NCI-H526 (cell line): ENCODE results near the gene IP6K2.

Source experiments
- DNase-seq, 2 experiments: peaks; one replicate each; lab custom pipeline; 2025; lab: John Stamatoyannopoulos, UW

The IP6K2 gene

DNA sequence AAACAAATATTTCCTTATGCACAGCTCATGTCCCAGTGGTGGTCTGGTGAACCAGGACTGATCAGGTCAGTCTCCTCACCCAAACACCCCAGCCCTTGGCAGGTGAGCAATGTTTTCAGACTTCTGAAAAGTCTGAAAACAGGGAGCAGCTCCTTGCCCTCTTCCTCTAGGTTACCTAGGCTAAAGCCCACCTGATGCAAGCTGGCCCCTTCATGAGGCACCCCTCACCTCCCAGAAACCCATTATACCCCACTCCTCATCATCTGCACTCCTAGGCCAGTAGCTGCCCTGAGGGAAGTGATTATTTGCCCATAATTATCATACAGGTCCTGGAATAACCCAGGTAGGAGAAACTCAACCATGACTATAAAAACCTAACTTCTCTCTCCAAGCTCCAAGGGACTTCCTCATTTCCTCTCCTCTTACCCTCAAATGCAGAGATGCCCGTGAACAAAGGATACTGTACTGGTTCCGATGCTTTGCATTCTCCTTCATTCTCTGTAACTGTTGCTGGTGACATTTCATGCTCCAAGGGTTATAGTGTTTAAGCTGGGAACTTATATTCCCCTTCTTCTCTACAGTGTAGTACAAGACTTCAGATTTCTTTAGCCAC, 26.1 kb downstream of the IP6K2 start:
- DNase-seq: no peak

DNA sequence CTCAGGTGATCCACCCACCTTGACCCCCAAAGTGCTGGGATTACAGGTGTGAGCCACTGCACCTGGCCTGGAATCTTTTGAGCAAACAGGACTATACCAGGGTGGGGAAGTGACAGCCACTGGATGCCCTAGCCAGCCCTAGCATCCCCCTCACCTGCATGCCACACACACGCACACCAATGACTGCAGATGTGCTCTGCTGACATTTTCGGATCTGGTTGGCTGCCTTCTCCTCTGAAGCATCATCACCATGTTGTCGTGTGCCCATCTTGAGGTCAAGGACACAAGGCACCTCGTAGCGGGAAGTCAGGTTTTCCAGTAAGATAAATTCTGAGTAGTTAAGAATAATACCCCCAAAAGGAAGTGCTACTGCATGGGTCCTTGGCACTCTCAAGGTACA, 27.6 kb downstream of the IP6K2 start:
- no peak for DNase-seq

DNA sequence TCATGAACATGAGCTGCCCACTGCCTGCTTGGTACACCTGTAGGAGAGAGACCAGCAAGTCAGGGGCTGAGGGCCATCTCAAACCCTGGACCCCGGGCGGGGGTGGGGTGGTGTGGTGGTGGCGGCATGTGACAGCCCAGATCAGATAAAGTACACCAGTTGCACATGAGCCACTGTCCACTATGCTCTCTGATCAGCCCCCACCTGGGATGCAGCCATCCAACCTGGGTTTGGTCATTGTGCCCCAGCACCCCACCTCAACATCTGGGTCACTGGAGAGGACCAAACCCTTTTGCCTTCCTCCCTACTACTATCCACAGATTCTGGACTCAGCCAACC, 28.3 kb downstream of the IP6K2 start:
- no peak for DNase-seq

DNA sequence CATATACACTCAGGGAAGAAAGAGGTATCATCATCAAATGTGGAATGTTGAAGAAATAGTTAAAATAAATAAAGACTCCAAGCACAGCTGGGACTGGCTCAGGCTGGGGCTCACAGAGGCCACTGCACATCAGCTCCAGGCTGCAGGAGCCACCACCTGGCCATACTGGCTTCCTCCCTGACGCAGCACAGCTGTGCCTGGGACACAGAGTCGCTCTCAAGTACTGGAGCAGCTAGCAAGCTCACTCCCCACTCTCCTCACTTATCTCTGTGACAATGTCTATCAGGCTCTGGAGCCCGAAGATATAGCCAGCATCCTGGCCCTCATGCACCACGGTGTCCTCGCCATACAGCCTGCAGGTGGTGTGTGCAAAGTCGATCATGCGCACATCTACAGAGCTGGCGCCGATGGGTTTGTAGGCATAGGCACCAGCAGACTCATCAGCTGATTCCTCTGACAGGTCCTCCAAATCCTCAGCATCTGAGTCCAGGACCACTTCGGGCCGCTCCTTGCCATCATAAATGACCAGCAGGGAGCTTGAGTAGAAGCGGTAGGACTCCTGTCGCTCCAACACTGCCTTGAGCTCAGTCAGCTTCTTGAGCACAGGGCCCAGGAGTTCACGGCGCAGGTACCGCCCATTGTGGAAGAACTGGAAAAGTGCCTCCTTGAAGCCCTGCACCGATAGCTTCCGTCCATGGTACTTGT, 28.8 kb downstream of the IP6K2 start:
- no peak for DNase-seq

DNA sequence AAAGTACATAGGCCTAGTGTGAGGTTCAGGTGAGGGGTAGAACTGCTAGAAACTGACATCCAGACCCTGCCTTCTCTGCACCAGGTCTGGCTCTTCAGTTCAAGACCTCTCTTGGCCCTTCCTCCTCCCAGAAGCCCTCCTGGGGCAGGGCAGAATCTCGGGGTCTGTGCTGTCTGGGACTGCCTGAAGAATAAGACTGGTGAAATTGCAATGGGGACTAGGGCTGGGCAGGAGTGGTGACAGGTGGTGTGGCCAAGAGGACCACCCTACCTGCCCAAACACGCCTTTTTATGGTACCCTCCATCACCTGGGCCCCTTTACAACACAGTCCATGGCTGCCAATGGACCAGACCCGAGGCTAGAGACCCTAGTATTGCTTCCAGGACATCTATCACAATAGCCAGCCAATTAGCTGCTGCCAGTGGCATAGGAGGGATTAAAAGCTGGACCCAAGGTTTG, 29.8 kb downstream of the IP6K2 start:
- no peak for DNase-seq

DNA sequence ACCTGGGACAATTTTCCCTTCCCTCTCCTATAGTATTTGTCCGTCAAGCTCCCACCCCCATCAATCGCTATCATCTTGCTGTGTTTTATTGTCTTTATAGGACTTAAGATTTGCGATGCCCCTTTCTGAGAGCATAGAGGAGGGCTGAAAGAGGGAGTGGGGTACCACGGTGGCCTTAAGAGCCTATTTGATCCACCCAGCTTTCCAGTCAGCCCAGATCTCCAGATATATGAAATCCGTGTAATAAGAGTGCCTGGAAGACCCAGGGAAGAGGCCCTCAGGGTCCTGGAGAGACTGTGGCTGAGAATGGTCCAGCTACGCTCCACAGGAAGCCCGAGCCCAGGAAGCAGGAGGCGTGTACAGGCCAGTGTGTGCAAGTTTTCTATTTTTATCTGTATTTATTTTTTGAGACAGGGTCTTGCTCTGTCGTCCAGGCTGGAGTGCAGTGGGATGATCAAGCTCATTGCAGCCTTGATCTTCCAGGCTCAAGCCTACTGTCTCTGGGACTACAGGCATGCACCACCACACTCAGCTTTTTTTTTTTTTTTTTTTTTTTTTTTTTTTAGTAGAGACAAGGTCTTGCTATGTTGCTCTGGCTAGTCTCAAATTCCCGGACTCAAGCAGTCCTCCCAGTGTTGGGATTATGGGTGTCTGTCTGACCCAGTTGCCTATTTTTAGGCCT, 30.3 kb downstream of the IP6K2 start:
- no peak for DNase-seq

DNA sequence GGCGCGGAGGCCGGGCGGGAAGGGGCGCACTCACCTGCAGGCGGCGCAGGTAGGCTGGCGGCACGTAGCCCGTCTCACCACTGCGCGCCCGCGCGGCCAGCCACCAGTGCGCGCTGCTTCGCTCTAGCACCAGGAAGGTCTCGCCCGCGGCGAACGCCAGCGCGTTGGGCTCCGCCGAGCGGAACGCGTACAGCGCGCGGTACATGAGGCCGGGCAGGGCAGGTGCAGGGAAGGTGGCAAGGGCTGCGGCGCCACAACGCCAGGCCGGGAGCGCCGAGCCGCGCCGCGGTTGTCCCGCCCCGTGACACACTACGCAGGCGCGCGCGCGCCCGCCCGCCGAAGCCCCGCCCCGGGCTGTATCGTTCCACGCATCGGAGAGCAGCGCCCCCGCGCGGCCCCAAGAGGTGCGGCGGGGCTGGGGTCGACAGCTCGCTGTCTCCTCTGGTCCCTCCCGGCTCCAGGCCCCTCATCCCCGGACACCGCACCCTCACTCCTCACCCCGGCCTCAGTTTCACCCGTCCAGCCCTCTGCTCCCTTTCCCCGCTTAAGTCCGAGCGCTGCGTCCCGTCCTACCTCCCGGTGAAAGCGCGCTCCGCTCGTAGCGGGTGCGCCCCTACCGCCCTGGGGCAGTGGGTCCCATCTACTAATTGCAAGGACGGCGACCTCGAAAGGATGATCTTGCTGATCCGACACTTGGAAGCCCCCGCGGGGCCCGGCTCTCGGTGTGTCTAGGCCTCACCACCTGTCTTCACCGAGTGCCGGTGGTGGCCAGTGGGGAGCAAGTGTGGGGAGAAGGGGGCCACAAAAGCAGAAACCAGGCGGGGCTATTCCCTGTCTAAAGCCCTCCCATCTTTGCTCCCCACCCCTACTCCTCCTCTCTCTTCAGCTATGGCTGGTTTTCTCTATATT, 31.2 kb downstream of the IP6K2 start, which contains the start of gene NCKIPSD:
Gene NCKIPSD, minus strand, starts transcription at position 313 of the 909 bp plus-strand sequence. Its CDS starts 108 bp downstream, at position 205.
- peak; percentile 59 to 95 for DNase-seq

DNA sequence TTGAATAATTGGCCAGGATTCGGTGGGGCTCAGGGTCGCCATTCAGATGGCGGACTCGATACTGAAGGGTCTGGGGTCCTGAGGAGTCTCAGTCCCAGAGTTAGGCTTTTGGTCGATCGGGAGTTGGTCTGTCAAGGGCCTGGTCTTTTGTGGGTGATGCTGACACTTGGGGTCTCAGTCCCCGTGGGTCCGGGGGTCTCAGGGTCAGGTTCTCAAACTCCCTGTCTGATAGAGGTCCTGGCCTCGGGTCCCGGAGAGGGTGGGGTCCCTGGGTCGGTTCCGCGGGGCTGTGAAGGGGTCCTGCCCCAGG, 31.8 kb downstream of the IP6K2 start:
- no peak for DNase-seq

DNA sequence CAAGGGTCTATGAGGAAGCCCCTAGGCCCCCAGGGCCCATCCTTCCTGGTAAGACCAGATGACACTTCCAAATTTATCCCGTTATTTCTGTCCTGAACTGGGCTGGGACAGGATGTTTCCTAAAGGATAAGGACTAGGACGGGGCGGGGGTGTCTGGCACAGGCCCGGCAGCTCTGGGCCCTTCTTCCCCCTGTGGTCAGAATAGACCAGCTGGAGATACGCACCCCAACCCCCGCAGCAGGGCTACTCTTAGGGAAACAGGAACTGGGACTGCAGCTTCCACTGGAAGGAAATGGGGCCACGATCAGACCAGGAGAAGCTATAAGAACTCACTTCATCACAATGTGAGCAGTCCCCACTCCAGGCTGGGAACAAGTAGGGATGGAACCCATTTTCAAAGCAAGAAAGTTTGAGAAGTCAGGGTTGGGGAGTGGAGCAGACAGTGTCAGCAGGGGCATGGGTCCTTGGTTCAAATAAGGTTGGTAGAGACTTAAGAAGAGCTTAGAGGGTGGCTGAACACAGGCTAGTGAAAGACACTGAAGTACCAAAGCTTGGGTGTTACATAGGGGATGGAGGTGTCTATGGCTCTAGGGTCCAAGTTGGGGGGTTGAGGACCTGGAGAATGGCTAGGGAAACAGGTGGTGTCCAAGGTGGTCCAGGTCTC, 32.4 kb downstream of the IP6K2 start:
- DNase-seq: peak in 1 of 2 experiments; percentile 35

DNA sequence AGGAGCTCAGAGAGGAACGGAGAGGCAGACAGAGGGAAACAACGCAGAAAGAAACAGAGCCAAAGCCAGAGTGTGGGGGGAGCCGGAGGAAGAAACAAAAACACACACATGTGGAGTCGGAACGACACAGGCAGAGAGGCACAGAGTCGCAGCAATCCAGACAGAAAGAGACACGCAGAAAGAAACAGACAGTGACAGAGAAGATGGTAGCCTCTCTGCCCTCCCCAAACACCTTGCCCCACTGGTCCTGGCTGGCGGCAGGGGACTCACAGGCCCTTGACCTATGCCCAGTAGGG, 33.0 kb downstream of the IP6K2 start:
- DNase-seq: no peak

DNA sequence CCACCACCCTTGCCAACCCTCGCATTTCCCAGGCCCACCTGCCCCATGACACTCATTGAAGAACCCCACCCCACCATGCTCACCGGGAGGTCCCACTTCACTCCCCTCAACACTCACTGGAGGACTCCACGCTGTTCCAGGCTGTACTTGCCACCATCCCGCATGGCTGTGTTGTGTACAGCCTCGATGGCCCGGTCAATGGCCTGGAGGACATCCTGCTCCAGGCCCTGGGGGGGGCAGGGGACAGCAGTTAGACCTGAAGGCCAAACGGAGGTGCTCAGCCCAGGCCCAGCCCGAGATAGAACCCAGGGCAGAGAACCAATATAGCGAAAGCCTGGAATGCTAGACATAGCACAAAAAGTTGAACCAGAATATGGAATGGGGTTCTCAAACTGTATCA, 34.2 kb downstream of the IP6K2 start:
- no peak for DNase-seq

DNA sequence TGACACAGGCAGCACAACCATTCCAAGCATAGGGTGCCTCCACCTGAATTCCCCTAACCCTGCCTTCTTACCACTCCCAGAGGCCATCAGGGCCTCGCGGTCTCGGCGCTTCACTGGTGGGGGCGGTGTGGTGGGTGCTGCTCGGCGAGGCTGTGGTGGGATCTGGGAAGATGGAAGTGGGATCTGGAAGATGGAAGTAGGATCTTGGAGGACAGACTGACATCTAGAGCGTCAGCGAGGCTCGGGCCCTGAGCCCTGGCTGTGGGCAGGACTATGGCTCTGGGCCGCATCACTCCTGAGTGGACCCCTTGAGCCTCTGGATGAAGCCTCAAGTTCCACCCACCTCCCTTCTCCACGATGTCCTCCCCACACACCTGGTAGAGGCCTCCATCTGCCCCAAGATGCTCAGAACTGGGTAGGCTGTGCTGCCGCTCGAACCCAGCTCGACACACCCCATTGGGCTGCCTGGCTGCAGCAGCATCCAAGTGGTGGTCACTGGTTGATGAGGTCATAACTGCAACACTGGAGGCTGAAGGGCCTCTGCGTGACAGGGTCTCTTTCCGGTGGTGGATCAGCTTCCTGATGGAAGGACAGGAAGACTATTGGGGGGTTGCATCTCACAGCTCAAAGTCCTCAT, 34.9 kb downstream of the IP6K2 start:
- no peak for DNase-seq

DNA sequence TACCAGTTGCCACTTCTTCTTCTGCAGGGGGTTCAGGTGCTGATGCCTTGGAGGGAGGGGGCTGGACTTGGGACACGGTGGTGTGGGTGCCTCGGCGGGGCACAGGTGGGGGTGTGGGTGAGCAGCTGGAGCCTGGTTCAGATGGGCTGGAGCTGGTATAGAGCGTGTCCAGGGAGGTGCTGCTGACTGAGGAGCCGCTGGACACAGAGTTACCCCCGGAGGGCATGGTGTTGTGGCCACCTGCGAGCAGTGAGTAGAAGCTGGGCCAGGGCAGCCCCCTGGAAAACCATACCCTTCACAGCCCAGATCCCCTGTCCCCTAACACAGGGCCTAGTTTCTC, 35.5 kb downstream of the IP6K2 start:
- no peak for DNase-seq

DNA sequence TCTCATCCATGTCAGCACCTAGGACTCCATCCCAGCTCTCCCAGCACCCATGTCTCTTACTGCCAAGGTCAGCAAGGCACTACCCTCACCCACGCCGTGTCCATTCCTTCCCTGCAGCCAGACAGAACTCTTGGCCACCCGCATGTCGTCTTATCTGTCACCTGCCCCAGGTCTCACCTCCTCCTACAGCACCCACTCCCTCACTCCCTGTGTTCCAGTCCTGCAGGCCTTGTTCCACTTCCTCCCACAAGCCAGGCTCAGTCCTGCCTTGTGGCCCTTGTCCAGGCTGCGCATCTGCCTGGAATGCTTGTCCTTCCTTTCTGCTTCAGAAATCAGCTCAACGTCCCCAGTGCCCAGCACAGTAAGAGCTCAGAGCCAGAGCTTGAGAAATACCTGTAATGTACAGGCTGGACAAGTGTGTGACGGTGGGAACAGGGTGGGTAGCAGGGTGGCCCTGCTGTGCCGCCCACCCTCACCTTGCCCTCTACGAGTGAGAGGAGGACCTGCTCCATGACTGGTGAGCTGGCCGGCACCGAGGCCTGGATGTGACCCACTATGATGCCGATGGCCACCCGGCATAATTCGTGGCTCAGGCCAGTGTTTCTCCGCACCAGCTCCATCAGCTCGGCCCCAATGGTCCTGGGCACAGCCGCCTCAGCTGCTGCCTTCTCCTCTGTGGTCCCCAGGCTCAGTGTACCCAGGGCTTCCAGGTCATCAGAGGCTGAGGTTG, 36.0 kb downstream of the IP6K2 start:
- DNase-seq: no peak

DNA sequence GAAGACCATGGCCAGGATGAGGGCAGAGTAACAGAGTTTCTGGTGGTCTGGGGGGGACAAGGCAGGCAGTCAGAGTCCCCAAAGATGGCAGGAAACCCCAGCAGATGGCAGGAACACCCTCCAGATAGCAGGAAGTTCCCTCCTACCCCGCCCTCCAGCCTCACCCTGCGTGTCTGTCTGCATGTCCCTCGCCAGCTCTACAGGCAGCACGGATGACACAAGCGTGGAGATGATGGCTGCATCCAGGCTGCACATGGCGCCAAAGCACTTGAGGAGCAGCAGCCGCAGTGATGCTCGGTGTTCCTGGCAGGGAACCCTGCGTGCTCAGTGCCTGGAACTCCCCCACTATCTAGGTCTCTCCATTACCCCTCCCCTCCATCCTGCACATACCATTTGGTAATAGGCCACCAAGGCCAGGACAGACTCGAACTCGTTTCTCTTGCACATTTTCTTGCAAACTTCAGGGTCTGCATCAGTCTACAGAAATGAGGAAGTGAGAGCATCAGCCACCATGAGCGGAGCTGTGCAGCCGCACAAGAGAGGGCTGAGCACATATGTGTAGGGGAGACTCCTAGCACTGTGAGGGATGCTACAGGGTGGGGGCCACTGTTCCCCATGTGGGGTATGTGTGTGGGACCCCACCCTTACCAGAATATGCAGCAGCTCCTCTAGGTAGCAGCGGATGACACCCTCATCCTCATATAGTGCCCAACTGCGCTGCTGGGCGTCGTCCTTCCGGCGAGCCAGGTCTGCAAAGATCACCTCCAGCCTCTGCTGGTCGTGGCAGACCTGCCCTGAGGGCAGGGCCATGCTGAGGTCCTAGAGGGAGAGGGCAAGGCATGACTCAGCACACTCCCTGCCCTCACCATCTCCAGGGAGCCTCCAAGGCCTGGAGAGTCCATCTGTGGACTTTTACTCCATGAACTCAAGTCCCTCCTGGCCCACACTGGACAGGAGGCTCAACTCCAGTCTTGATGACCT, 37.3 kb downstream of the IP6K2 start:
- no peak for DNase-seq

DNA sequence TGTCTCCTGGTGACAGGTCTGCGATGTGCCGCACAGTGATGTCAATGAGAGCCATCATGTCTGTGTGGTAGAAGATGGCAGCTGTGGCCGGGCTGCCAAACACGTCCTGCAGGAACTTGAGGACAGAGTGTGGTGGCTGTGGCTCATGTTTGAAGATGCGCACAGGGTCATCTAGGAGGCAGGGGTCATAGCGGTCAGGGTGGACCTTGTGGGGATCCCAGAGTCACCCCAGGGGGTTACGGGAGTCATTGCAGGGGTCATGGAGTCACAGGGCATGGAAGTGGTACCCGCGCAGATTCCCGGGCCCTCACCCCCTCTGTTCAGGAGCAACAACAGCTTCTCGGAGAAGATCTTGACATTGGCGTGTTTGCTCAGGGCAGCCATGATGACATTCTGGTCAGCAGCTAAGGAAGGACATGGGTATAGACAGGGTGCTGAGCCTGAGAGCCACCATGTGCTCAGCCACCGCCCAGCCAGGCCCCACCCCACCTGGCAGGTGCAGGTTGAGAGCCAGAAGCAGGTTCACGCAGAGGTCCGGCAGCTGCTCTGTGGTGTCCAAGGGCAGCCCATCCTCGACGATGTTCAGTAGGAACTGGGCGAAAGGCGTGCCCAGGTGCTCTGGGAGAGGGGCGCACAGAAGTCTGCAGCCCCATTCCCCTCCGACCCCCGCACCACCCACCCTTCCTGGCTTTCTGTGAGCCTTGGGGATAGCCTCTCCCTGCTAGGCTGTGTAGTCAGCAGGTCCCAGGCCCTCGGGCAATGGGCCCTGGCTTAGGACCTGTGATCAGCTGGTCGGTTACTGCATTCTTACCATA, 38.2 kb downstream of the IP6K2 start:
- no peak for DNase-seq

DNA sequence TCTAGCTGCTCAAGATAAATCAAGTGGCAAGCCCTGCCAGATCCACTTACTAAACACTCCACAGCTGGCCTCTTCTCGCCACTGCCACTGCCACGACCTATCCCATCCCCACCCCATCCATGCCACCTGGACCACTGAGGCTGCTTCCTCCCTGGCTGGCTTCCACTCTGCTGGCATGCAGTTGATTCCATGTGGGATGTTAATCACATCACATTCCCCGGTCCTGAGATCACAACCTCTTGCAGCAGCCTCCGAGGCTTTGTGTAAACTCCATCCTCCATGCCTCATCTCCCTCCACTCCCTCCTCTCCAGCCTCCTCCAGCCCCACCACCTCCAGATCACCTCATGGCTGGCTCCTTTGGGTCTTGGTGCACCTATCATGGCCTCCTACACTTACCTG, 39.0 kb downstream of the IP6K2 start:
- no peak for DNase-seq

DNA sequence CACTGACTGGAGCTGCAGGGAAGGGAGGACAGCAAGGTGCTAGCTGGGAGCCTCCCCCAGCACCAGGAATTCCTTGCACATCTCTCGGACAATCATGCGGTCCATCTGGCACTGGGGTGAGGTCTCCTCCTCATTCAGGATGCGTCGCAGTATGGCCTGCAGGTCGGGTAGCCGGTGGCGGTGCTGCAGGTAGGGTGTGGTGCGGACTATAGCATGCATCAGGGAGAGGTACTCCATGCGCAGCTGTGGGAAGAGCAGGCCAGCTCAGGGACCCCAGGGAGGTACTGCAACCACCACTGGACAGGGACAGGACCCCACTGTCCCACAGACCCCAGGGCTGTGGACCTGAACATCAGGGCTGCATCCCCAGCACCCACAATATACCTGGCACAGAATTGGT, 42.5 kb downstream of the IP6K2 start:
- no peak for DNase-seq

DNA sequence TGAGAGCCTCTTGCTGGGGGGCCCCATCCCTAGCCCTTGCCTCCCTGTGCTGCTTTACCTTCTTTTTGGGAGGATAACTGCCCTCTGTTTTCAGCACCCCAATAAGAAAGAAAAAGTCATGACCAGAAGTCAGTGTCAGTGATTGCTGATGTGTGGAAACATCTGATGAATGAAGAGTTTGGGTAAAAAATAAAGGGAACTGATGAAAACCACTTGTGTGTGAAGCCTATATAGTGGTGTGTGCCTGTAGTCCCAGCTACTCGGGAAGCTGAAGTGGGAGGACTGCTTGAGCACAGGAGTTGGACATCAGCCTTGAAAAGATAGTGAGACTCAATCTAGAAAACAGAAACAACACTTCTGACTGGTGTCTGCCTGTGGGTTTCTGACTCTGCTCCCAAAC, 44.5 kb downstream of the IP6K2 start:
- DNase-seq: no peak
